ENCODE measurements around the gene PCDHB15. TPM values are rescaled to one million over a fixed set of nuclear protein-coding genes. Genes with fewer than 3 reads are reported as not detected.
A peak's percentile ranks its signal among the peaks of the same experiment; 100 is the strongest.
"Not testable (repeated sequence)": the region's sequence is repeated elsewhere in the genome, so short reads cannot be mapped to it uniquely, and the experiment has no call there.

PCDHB15 gene
- total RNA-seq, 1 donor from 2014 or later: 5.5 TPM

- no peak for DNase-seq (ENCODE audit: low read depth, low spot score)
- H3K27ac Mint-ChIP-seq (ENCODE audit: unreplicated experiment): no peak overlapping the region
Observed at GRCh38 chr5:141234109-141234667, 11.0 kb upstream of the PCDHB15 start.

GRCh38 chr5:141235922-141236321 lies 9.3 kb upstream of the PCDHB15 start:
- not testable (repeated sequence) for H3K27me3 Mint-ChIP-seq (ENCODE audit: low read depth); H3K4me1 Mint-ChIP-seq; H3K4me3 Mint-ChIP-seq; H3K27ac Mint-ChIP-seq (ENCODE audit: unreplicated experiment); DNase-seq (ENCODE audit: low read depth, low spot score)
- Mint-ChIP-seq H3K9me3 (peaks cover 20% of the 10 kb centered on the region), H3K36me3 (ENCODE audit: low read depth) (peaks cover 51% of the 10 kb centered on the region)

More at GRCh38 chr5:141234109-141234667, 11.0 kb upstream of the PCDHB15 start:
- Mint-ChIP-seq H3K36me3 (ENCODE audit: low read depth) (peaks cover 38% of the 10 kb centered on the region), H3K27me3 (ENCODE audit: low read depth) (no peaks in the 10 kb centered on the region), H3K9me3 (peaks cover 13% of the 10 kb centered on the region), H3K4me1 (no peaks in the 10 kb centered on the region), H3K4me3 (no peak overlapping the region)
- no peak for TF ChIP-seq CTCF (conservative IDR thresholded peaks at IDR 0.05)

GRCh38 chr5:141236516-141237313 lies 8.5 kb upstream of the PCDHB15 start:
- H3K27me3 Mint-ChIP-seq (ENCODE audit: low read depth): no peaks in the 10 kb centered on the region
- peaks cover 17% of the 10 kb centered on the region for H3K9me3 Mint-ChIP-seq
- H3K27ac Mint-ChIP-seq (ENCODE audit: unreplicated experiment): no peak overlapping the region
- no peak for DNase-seq (ENCODE audit: low read depth, low spot score)
- peaks cover 51% of the 10 kb centered on the region for H3K36me3 Mint-ChIP-seq (ENCODE audit: low read depth)
- no peaks in the 10 kb centered on the region for H3K4me1 Mint-ChIP-seq
- no peak overlapping the region for H3K4me3 Mint-ChIP-seq
- TF ChIP-seq CTCF (conservative IDR thresholded peaks at IDR 0.05): no peak

GRCh38 chr5:141241496-141241895 lies 3.7 kb upstream of the PCDHB15 start:
- TF ChIP-seq CTCF (conservative IDR thresholded peaks at IDR 0.05): no peak
- H3K4me1 Mint-ChIP-seq: peaks cover 3% of the 10 kb centered on the region
- H3K9me3 Mint-ChIP-seq: peaks cover 24% of the 10 kb centered on the region
- H3K4me3 Mint-ChIP-seq: no peak overlapping the region
- H3K27me3 Mint-ChIP-seq (ENCODE audit: low read depth): no peaks in the 10 kb centered on the region
- DNase-seq (ENCODE audit: low read depth, low spot score): no peak
- no peak overlapping the region for H3K27ac Mint-ChIP-seq (ENCODE audit: unreplicated experiment)
- peaks cover 60% of the 10 kb centered on the region for H3K36me3 Mint-ChIP-seq (ENCODE audit: low read depth)

GRCh38 chr5:141246971-141247370 lies 1.8 kb downstream of the PCDHB15 start:
- not testable (repeated sequence) for H3K27ac Mint-ChIP-seq (ENCODE audit: unreplicated experiment); H3K4me1 Mint-ChIP-seq; H3K4me3 Mint-ChIP-seq; H3K27me3 Mint-ChIP-seq (ENCODE audit: low read depth); DNase-seq (ENCODE audit: low read depth, low spot score)
- peaks cover 28% of the 10 kb centered on the region for H3K9me3 Mint-ChIP-seq
- H3K36me3 Mint-ChIP-seq (ENCODE audit: low read depth): peaks cover 64% of the 10 kb centered on the region

- H3K9me3 Mint-ChIP-seq: peaks cover 28% of the 10 kb centered on the region
- not testable (repeated sequence) for DNase-seq (ENCODE audit: low read depth, low spot score); H3K4me1 Mint-ChIP-seq; H3K27me3 Mint-ChIP-seq (ENCODE audit: low read depth); H3K27ac Mint-ChIP-seq (ENCODE audit: unreplicated experiment)
- H3K36me3 Mint-ChIP-seq (ENCODE audit: low read depth): peaks cover 60% of the 10 kb centered on the region
- H3K4me3 Mint-ChIP-seq: peak overlapping the region; percentile 57
Observed at GRCh38 chr5:141247434-141247833, 2.2 kb downstream of the PCDHB15 start.

- no peaks in the 10 kb centered on the region for H3K27me3 Mint-ChIP-seq (ENCODE audit: low read depth)
- H3K36me3 Mint-ChIP-seq (ENCODE audit: low read depth): peaks cover 61% of the 10 kb centered on the region
- no peak overlapping the region for H3K27ac Mint-ChIP-seq (ENCODE audit: unreplicated experiment)
- no peak overlapping the region for H3K4me3 Mint-ChIP-seq
- H3K4me1 Mint-ChIP-seq: no peaks in the 10 kb centered on the region
- TF ChIP-seq CTCF (conservative IDR thresholded peaks at IDR 0.05): no peak
- DNase-seq (ENCODE audit: low read depth, low spot score): no peak
- peaks cover 22% of the 10 kb centered on the region for H3K9me3 Mint-ChIP-seq
Observed at GRCh38 chr5:141250576-141250975, 5.4 kb downstream of the PCDHB15 start.

Measured in neural crest cell (in vitro differentiated cells).